GM18508 (cell line): ENCODE results near the gene AKNA.
A peak's percentile ranks its signal among the peaks of the same experiment; 100 is the strongest.

ENCODE experiments used
- ATAC-seq: cut with Tn5 transposase; IDR thresholded peaks from one replicate; pipeline ENCODE4 v1.9.1; 2021; ENCODE audit warnings: moderate number of reproducible peaks; ENCODE audit not compliant: insufficient read depth, unreplicated experiment

AKNA gene

GRCh38 chr9:114366334-114367128 lies 21.3 kb downstream of the AKNA start:
- ATAC-seq = no peak

DNA sequence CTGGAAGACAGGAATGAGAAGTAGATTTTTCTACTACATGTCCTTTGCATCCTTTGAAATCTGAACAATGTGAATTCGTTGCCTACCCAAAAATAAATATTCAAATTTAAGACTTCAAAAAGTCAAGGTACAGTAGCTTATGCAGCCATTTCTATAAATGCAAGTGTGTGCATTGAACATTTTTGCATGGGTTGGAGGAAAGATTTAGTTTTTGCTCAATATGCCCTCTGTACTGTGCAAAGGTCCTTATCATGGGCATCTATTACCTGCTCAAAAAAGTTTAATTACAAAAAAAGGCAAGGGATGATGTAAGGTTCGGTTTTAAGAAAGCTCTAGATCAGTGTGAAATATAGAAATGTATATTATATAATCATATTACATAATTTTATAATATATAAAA lies 22.6 kb downstream of the AKNA start:
- ATAC-seq = no peak

DNA sequence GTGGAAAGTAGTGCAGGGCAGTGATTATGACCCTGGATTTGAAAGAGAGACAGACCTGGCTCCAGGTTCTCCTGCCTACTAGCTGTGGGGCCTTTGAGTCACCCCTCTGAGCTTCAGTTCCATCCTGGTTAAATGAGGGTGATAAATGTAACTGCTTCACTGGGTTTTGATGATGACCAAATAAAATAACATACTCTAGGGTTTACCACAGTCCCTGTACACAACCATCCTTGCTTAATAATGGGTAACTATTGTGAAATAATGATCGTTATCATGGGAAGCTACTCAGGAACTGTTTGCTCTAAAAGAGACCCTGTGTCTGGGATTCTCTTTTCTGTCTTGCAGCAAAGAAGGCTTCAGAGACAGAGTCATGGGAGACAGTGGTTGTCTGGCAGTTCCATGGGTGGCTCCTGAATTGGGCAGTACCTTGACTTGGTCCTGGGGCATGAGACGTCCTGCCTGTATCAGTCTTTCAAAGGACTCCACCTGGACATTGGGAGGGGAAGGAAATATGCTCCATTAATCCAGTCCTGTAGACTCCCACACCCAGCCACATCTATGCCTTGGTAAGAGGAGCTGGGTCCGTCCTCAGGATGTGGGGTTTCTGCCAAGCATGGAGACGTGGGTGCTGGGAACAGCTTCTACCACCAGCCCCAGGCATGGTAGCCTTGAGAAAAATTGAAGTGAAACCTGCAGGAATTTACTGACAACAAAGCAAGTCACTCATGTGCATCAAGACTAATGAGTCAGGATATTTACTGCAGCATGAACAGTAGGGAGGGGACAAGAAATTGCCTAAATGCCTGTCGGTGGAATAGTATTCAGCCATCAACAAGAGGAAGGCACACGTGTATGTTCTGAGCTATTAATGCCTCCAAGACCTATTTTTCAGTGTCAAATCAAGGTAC lies 23.4 kb downstream of the AKNA start:
- no peak for ATAC-seq

DNA sequence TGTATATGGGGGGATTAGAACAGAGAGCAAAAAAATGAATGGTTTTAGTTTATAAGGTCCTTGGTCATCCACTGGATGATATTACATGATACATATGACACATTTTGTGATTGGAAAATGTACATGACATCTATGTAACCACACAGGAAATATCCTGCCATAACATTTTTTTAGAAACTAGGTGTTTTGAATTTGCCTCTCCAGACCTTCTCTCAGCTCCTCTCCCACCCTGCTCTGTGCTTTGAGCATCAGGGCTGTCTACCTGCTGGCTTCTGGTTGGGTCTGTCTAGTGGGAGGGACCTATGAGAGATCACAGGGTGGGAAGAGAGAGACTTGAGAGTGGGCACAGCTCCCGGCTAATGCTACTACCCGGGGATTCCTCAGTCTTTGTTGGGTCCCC lies 24.4 kb downstream of the AKNA start:
- ATAC-seq = no peak

- ATAC-seq = no peak
Measured at GRCh38 chr9:114362394-114362793, 25.4 kb downstream of the AKNA start.

- ATAC-seq = no peak
Measured at GRCh38 chr9:114361542-114361941, 26.2 kb downstream of the AKNA start.

DNA sequence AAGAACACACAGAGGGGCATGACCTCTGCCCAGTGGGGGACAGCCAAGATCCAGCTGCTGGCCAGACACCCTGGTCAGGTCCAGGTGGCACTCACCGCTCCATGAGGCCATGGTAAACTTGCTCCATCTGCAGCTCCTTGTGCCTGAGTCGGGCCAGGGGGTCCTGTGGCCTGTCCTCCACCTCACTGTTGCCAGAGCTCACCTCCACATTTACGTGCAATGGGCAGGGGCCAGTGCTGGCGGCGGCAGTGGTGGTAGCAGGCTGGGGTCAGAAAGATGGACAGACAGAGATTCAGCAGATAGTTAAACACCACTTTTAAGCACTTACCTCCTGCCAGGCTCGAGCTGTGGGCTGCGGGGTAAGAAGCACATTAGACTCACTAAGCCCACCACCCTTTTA lies 28.0 kb downstream of the AKNA start:
- ATAC-seq = no peak

- no peak for ATAC-seq
Measured at GRCh38 chr9:114357911-114358328, 29.9 kb downstream of the AKNA start.

DNA sequence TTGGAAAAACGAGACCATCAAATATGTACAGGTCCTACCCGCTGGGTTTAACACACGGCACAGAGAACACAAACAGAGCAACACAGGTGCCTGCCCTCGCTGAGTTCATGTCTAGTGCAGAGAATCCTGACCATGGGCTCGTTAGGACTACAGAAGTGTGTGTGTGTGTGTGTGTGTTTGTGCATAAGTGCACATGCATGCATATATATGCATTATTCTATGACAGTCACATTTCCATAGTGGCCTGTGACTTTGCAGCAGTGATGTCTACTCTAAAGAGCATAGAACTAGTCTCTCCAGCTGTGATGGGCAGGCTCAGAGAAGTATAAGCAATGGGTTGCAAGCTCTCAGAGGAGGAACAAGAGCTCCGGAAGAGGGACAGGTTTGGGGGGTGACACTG lies 30.4 kb downstream of the AKNA start:
- no peak for ATAC-seq

DNA sequence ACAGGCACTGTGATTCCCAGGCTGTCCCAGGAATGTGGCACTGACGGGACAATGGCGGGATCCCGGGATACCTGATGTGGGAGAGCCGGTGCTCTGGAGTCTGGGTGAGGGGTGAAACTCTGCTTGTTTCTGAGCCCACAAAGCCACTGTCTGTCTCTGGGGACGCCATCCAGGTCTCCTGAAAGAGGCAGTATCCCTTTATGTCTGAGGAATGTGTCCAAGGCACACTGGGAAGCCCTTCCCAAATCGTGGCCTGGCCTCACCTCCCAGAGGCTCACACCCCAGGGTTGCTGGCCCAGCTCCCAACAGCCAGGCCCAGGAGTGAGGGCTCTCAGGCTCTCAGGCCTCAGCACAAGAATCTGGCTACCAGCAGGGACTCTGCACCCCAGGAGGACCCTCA lies 31.0 kb downstream of the AKNA start:
- no peak for ATAC-seq

- ATAC-seq = no peak
Measured at GRCh38 chr9:114355821-114356220, 32.0 kb downstream of the AKNA start.

DNA sequence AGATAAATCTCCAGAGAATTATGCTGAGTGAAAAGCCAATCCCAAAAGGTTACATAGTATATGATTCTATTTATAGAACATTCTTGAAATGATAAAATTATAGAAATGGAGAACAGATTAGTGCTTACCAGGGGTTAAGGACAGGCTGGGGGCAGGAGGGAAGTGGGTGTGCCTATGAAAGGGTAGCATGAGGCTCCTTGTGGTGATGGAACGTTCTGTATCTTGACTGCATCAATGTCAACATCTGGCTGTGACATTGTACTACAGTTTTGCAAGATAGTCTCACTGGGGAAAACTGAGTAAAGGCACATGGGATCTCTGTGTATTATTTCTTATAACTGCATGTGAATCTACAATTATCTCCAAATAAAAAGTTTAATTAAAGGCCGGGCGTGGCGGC lies 35.9 kb downstream of the AKNA start:
- ATAC-seq = no peak

DNA sequence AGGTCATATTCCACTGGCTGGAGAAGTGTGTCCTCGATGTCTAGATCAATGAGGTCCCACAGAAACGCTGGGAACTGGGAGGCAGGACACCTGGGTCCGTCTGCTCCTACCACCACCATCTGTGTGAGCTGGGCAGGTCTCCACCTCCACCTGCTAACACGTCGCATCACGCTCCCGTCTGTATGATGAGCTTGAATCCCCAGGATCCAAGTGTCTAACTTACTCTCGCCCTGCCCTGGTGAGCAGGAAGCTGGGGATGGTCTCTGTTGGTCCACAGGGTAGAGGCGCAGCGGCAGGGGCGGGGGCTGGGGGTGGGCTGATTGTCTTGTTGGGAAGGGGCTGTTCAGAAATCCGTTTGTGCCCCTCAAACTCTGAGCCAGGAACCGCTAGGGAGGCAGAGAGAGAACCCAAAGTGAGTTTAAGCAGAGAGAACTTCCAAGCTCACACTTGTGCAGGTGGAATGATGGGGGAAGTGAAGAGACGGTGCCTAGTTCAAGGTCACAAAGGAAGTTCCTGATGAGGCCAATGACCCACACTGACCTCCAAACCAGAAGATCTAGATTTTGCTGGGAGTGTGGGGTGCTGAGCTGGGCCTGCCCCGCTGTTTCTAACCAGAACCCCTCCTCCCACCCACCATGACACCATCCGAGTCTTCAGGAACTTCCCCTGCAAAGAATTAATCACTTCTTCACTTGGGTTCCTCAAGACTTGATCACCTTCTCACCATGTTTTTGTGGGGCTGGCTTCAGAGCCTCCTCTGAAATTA lies 37.0 kb downstream of the AKNA start:
- ATAC-seq = no peak

DNA sequence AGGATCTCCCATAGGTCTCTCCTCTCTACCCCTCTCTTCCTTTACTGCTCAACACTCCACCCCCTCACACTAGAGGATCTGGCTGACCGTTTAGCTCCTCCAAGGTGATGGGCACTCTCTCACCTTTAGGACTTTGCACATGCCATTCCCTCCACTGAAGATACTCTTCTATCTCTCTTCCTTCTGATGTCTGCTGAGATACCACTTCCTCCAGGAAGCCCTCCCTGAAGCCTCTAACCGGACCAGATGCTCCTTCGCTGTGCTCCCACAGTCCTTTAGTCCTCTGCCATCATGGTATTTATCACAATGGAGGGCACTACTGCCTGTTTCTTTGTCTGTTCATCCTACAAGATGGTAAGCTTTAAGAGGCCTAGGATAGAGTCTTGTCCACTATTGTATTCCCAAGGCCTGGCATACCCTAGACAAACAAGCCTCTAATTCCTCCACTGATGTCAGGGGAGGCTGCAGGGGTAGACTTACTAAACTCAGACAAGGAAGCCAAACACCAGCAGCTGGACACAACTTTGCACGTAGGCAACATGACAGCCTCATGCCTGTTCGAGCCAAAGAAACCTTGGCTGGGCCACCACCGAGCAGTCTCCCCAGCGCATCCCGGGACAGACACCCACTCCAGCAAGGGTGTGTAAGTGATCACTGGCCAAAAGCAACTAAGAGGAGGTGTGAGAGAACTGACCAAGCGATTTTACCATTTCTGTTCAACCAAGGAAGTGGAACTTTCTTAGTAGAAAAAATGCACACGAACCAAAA lies 37.9 kb downstream of the AKNA start:
- no peak for ATAC-seq

GRCh38 chr9:114348906-114349482 lies 38.8 kb downstream of the AKNA start:
- ATAC-seq = peak; percentile 78

GRCh38 chr9:114348261-114348905 lies 39.4 kb downstream of the AKNA start:
- ATAC-seq = no peak

GRCh38 chr9:114347675-114348074 lies 40.1 kb downstream of the AKNA start:
- ATAC-seq = no peak

DNA sequence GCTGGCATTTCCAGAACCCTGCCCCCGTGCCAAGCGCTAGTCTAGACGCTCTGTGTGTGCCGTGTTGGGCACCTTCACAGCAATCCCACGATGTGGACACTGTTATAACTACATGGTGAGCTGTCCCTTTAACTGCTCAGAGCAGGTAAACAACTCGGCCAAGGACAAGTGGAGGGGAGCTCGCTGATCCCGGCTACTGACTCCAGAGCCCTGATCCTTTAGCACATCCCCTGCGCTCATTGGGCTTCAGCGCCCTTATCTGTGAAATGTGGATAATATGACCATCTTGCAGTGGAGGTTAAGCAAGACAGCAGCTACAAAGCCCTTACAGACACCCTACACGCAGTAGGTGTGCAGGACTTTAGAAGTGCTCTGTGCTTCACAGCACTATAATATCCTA lies 41.6 kb downstream of the AKNA start:
- ATAC-seq = no peak

- no peak for ATAC-seq
Measured at GRCh38 chr9:114345493-114346065, 42.2 kb downstream of the AKNA start.
